ENCODE data around the gene SALL4. TPM values are rescaled to one million over a fixed set of nuclear protein-coding genes. Genes with fewer than 3 reads are reported as not detected.
"Not testable (repeated sequence)": the region's sequence is repeated elsewhere in the genome, so short reads cannot be mapped to it uniquely, and the experiment has no call there.

Gene SALL4
- total RNA-seq, 2 donors from 2014 or later = not detected

GRCh38 chr20:51740838-51741237, 61.5 kb downstream of the SALL4 start:
- Histone ChIP-seq H3K27ac (no peak overlapping the region), H3K4me1 (ENCODE audit: control insufficient read depth in 1 of 2, low read depth in 2 of 2) (peaks cover 2 to 22% of the 10 kb centered on the region in 2 donors), H3K36me3 (no peaks in the 10 kb centered on the region), H3K27me3 (replicated peaks; ENCODE audit: insufficient read depth) (no peaks in the 10 kb centered on the region), H3K9me3 (no peaks in the 10 kb centered on the region), H3K4me3 (no peak overlapping the region)
- TF ChIP-seq CTCF (IDR thresholded peaks at IDR 0.05) = no peak
- ATAC-seq (ENCODE audit: insufficient number of reproducible peaks, low FRiP score, low read depth) = no peak
- DNase-seq (ENCODE audit: low spot score) = no peak

GRCh38 chr20:51740308-51740707, 62.0 kb downstream of the SALL4 start:
- H3K9me3 ChIP-seq; H3K4me3 ChIP-seq; H3K27ac ChIP-seq; ATAC-seq (ENCODE audit: insufficient number of reproducible peaks, low FRiP score, low read depth); H3K36me3 ChIP-seq; H3K27me3 ChIP-seq (replicated peaks; ENCODE audit: insufficient read depth); DNase-seq (ENCODE audit: low spot score): not testable (repeated sequence)
- H3K4me1 ChIP-seq (ENCODE audit: control insufficient read depth in 1 of 2, low read depth in 2 of 2) = peaks cover 7 to 27% of the 10 kb centered on the region in 2 donors

- H3K36me3 ChIP-seq = no peaks in the 10 kb centered on the region
- H3K4me3 ChIP-seq = no peak overlapping the region
- no peak for TF ChIP-seq CTCF (IDR thresholded peaks at IDR 0.05)
- ATAC-seq (ENCODE audit: insufficient number of reproducible peaks, low FRiP score, low read depth) (no peak), DNase-seq (ENCODE audit: low spot score) (no peak)
- no peaks in the 10 kb centered on the region for H3K9me3 ChIP-seq
- H3K27ac ChIP-seq = no peak overlapping the region
- H3K27me3 ChIP-seq (replicated peaks; ENCODE audit: insufficient read depth) = no peaks in the 10 kb centered on the region
- H3K4me1 ChIP-seq (ENCODE audit: control insufficient read depth in 1 of 2, low read depth in 2 of 2) = peaks cover 7 to 33% of the 10 kb centered on the region in 2 donors
These were observed 62.5 kb downstream of the SALL4 start for GRCh38 chr20:51739722-51740249.

GRCh38 chr20:51738877-51739447, 63.4 kb downstream of the SALL4 start:
- no peak for TF ChIP-seq CTCF (IDR thresholded peaks at IDR 0.05)
- Histone ChIP-seq H3K27me3 (replicated peaks; ENCODE audit: insufficient read depth) (no peaks in the 10 kb centered on the region), H3K9me3 (no peaks in the 10 kb centered on the region), H3K4me1 (ENCODE audit: control insufficient read depth in 1 of 2, low read depth in 2 of 2) (peaks cover 7 to 35% of the 10 kb centered on the region in 2 donors), H3K27ac (no peak overlapping the region), H3K4me3 (no peak overlapping the region), H3K36me3 (no peaks in the 10 kb centered on the region)
- DNase-seq (ENCODE audit: low spot score) = no peak
- ATAC-seq (ENCODE audit: insufficient number of reproducible peaks, low FRiP score, low read depth) = no peak

- not testable (repeated sequence) for DNase-seq (ENCODE audit: low spot score); H3K36me3 ChIP-seq; H3K27ac ChIP-seq; H3K9me3 ChIP-seq; H3K27me3 ChIP-seq (replicated peaks; ENCODE audit: insufficient read depth); ATAC-seq (ENCODE audit: insufficient number of reproducible peaks, low FRiP score, low read depth); H3K4me3 ChIP-seq
- peaks cover 7 to 34% of the 10 kb centered on the region in 2 donors for H3K4me1 ChIP-seq (ENCODE audit: control insufficient read depth in 1 of 2, low read depth in 2 of 2)
These were observed 64.1 kb downstream of the SALL4 start for GRCh38 chr20:51738261-51738660.

- DNase-seq (ENCODE audit: low spot score) (no peak), ATAC-seq (ENCODE audit: insufficient number of reproducible peaks, low FRiP score, low read depth) (no peak)
- Histone ChIP-seq H3K4me3 (no peak overlapping the region), H3K36me3 (no peaks in the 10 kb centered on the region), H3K27me3 (replicated peaks; ENCODE audit: insufficient read depth) (no peaks in the 10 kb centered on the region), H3K4me1 (ENCODE audit: control insufficient read depth in 1 of 2, low read depth in 2 of 2) (peaks cover 10 to 34% of the 10 kb centered on the region in 2 donors), H3K27ac (no peak overlapping the region), H3K9me3 (no peaks in the 10 kb centered on the region)
- no peak for TF ChIP-seq CTCF (IDR thresholded peaks at IDR 0.05)
These were observed 65.4 kb downstream of the SALL4 start for GRCh38 chr20:51736947-51737346.
